ENCODE measurements around the gene GINS1.

Gene GINS1

GRCh38 chr20:25461786-25462545 is 54.5 kb downstream of the GINS1 start:
- TF ChIP-seq NFIC (IDR thresholded peaks at IDR 0.05) (no peak), RAD21 (IDR thresholded peaks at IDR 0.05; ENCODE audit: low read depth) (no peak), EP300 (IDR thresholded peaks at IDR 0.05; ENCODE audit: borderline replicate concordance) (no peak), USF1 (IDR thresholded peaks at IDR 0.05) (no peak), ZBTB7A (IDR thresholded peaks at IDR 0.05; ENCODE audit: low read depth) (no peak), REST (IDR thresholded peaks at IDR 0.05; ENCODE audit: low read depth) (no peak), TCF12 (IDR thresholded peaks at IDR 0.05; ENCODE audit: low read depth) (no peak), TAF1 (IDR thresholded peaks at IDR 0.05; ENCODE audit: low read depth) (no peak), CEBPB (IDR thresholded peaks at IDR 0.05) (no peak), FOXM1 (IDR thresholded peaks at IDR 0.05; ENCODE audit: borderline replicate concordance, low read depth) (no peak)

- TF ChIP-seq EGR1 (IDR thresholded peaks at IDR 0.05) (no peak), TAF1 (IDR thresholded peaks at IDR 0.05; ENCODE audit: low read depth) (no peak), USF1 (IDR thresholded peaks at IDR 0.05) (no peak), FOXM1 (IDR thresholded peaks at IDR 0.05; ENCODE audit: borderline replicate concordance, low read depth) (no peak), RAD21 (IDR thresholded peaks at IDR 0.05; ENCODE audit: low read depth) (no peak), CREB1 (IDR thresholded peaks at IDR 0.05; ENCODE audit: low read depth) (no peak), EP300 (IDR thresholded peaks at IDR 0.05; ENCODE audit: borderline replicate concordance) (no peak), ZBTB7A (IDR thresholded peaks at IDR 0.05; ENCODE audit: low read depth) (no peak), YY1 (IDR thresholded peaks at IDR 0.05; ENCODE audit: low read depth) (no peak), MAX (IDR thresholded peaks at IDR 0.05) (no peak), TEAD4 (IDR thresholded peaks at IDR 0.05) (no peak), REST (IDR thresholded peaks at IDR 0.05; ENCODE audit: low read depth) (no peak), NFIC (IDR thresholded peaks at IDR 0.05) (no peak)
Observed at GRCh38 chr20:25464501-25465242, 57.2 kb downstream of the GINS1 start.

- TF ChIP-seq RAD21 (IDR thresholded peaks at IDR 0.05; ENCODE audit: low read depth) (no peak), EP300 (IDR thresholded peaks at IDR 0.05; ENCODE audit: borderline replicate concordance) (no peak), TCF12 (IDR thresholded peaks at IDR 0.05; ENCODE audit: low read depth) (no peak), CEBPB (IDR thresholded peaks at IDR 0.05) (no peak)
Observed at GRCh38 chr20:25465243-25466135, 58.0 kb downstream of the GINS1 start.

- no peak for TF ChIP-seq EP300 (IDR thresholded peaks at IDR 0.05; ENCODE audit: borderline replicate concordance)
Observed at GRCh38 chr20:25466846-25467245, 59.4 kb downstream of the GINS1 start.

- TF ChIP-seq EP300 (IDR thresholded peaks at IDR 0.05; ENCODE audit: borderline replicate concordance) (no peak), USF1 (IDR thresholded peaks at IDR 0.05) (no peak), CEBPB (IDR thresholded peaks at IDR 0.05) (no peak), TCF12 (IDR thresholded peaks at IDR 0.05; ENCODE audit: low read depth) (no peak), TAF1 (IDR thresholded peaks at IDR 0.05; ENCODE audit: low read depth) (no peak), CREB1 (IDR thresholded peaks at IDR 0.05; ENCODE audit: low read depth) (no peak), FOXM1 (IDR thresholded peaks at IDR 0.05; ENCODE audit: borderline replicate concordance, low read depth) (no peak), RAD21 (IDR thresholded peaks at IDR 0.05; ENCODE audit: low read depth) (no peak), ZBTB7A (IDR thresholded peaks at IDR 0.05; ENCODE audit: low read depth) (no peak), NFIC (IDR thresholded peaks at IDR 0.05) (no peak), YY1 (IDR thresholded peaks at IDR 0.05; ENCODE audit: low read depth) (no peak), TEAD4 (IDR thresholded peaks at IDR 0.05) (no peak), REST (IDR thresholded peaks at IDR 0.05; ENCODE audit: low read depth) (no peak), EGR1 (IDR thresholded peaks at IDR 0.05) (no peak), MAX (IDR thresholded peaks at IDR 0.05) (no peak)
Observed at GRCh38 chr20:25467441-25467840, 60.0 kb downstream of the GINS1 start.

Measured in Ishikawa (cell line).